ENCODE data around the gene HOXA10. TPM values are rescaled to one million over a fixed set of nuclear protein-coding genes. Genes with fewer than 3 reads are reported as not detected.

Gene HOXA10
- polyA plus RNA-seq, 1 donor = 23.8 TPM

- DNase-seq (ENCODE audit: low read depth) = no peak
Measured at GRCh38 chr7:27191833-27192545, 17.9 kb upstream of the HOXA10 start.

- no peak for DNase-seq (ENCODE audit: low read depth)
Measured at GRCh38 chr7:27191161-27191731, 17.1 kb upstream of the HOXA10 start.

- no peak for DNase-seq (ENCODE audit: low read depth)
Measured at GRCh38 chr7:27189997-27190748, 16.1 kb upstream of the HOXA10 start.

- DNase-seq (ENCODE audit: low read depth) = no peak
Measured at GRCh38 chr7:27189295-27189996, 15.3 kb upstream of the HOXA10 start.

- no peak for DNase-seq (ENCODE audit: low read depth)
Measured at GRCh38 chr7:27188386-27189294, 14.5 kb upstream of the HOXA10 start.

GRCh38 chr7:27187475-27188385 lies 13.6 kb upstream of the HOXA10 start:
- DNase-seq (ENCODE audit: low read depth) = no peak

GRCh38 chr7:27186668-27187474 lies 12.8 kb upstream of the HOXA10 start:
- DNase-seq (ENCODE audit: low read depth) = no peak

GRCh38 chr7:27185854-27186667 lies 11.9 kb upstream of the HOXA10 start:
- DNase-seq (ENCODE audit: low read depth) = no peak

GRCh38 chr7:27185013-27185853 lies 11.1 kb upstream of the HOXA10 start, which contains the start of gene HOXA11:
TSS of gene HOXA11 (minus strand) at chr7:27185232. CDS start at chr7:27185144, 88 bp downstream.
- DNase-seq (ENCODE audit: low read depth) = no peak

GRCh38 chr7:27184337-27185012 lies 10.4 kb upstream of the HOXA10 start:
- DNase-seq (ENCODE audit: low read depth) = no peak

- DNase-seq (ENCODE audit: low read depth) = no peak
Measured at GRCh38 chr7:27183682-27184336, 9.7 kb upstream of the HOXA10 start.

- DNase-seq (ENCODE audit: low read depth) = no peak
Measured at GRCh38 chr7:27182861-27183681, 9.0 kb upstream of the HOXA10 start.

- DNase-seq (ENCODE audit: low read depth) = no peak
Measured at GRCh38 chr7:27182285-27182841, 8.2 kb upstream of the HOXA10 start.

- DNase-seq (ENCODE audit: low read depth) = no peak
Measured at GRCh38 chr7:27181795-27182275, 7.7 kb upstream of the HOXA10 start.

All from forelimb muscle (tissue), 1 donor.